NAMALWA (cell line): ENCODE measurements around the gene ELMO1.

Experiments
- DNase-seq: peaks from one replicate; pipeline ENCODE4 v3.0.0-alpha.2; 2015; ENCODE audit warnings: low spot score

ELMO1 gene

DNA sequence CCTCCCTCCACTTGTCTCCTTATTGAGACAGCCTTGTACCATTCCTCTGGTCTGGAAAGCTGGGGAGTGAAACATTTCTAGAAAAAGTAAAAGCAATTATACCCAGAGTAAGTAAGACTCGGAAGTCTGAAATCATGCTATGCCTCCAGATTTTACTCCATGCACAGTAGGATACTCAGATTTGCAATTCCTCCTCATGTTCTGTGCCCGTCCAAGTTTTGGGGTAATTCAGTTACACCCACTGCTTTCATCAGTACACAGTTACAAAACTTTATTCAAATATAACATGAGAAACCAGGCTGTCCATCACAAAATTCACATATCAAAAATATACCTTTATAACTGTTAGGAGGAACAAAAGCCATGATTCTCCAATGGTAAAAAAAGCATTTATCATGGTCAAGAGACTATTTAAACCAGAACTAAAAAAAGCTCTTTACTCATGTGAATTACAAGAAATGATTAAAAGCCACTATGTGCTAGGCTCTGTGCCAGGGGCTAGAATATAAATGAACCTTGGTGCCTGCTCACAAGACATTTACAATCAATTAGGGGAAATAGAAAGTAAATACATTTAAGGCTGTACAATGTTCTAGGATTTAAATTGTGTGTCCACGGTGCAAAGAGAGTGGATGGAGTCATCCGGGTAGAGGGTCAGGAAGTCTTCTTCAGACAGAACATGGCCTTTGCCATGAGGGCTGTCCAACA, 320.2 kb downstream of the ELMO1 start:
- no peak for DNase-seq

DNA sequence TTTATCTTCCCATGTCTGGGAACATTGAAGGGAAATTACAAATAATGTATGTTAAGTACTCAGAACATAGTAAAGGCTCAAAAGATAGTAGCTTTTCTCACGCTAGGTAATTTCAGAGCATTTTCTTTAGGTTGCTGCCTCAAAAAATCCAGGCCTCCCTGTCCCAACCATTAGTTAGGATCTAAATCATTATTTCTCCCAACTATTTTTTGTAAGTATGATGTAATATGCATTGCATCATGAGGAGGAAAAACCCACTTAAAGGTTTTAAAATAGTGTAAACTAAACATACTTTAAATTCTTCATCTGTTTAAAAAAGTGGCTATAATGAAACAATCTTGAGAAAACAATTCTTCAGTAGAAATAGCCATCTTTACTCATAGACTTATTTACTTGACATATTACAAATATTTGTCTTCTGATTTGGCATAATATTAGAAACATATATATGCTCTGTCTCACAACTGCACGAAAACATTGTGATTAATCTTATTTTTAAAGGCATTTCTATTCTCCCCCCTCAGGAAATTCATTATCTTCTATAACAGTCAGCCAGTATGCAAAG, 329.3 kb downstream of the ELMO1 start:
- no peak for DNase-seq

- no peak for DNase-seq
Observed at GRCh38 chr7:37118004-37118403, 330.7 kb downstream of the ELMO1 start.

DNA sequence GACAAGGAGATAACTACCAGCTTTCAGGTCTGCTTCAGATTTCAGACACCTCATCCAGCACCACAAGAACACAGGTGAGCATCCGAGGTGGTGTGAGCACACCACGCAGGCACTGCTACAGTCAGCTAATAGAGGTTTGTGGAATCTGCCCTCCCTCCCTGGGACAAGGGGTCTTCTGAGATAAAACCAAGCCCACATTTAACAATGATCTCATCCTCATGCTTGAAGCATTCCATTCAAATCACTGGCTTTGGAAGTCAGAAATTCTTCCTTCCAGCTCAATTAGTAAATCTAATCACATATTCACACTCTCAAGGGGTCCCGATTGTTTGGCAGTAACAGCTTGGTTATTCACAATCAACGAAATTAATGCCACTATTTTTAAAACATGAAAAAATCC, 331.4 kb downstream of the ELMO1 start:
- no peak for DNase-seq

DNA sequence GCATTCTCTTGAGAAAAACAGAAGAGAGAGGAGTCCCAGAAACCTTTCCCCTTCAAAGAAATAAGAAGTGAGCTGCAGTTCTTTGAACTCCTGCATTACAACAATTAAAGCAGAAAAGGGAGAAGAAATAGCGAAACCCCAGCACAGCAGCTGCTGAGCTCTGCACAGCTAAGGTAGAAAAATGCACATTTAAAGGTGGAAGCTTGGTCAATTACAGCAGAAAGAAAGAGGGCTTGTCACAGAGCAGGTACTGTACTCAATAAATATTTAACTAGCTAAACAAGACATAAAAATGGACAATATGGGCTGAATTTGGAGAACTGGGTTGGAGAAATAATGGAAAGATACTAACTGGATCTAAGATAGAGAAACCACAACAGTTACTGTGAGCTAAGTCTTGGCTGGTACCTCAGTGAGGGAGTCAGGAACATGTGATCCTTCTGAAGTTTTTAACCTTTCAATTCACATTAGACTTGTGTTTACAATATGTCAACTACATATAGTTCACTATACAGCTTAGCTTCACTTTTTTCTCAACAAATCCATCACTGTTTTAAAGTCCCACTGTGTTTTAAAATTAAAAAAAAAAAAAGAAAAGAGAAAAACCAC, 332.5 kb downstream of the ELMO1 start:
- DNase-seq: no peak

DNA sequence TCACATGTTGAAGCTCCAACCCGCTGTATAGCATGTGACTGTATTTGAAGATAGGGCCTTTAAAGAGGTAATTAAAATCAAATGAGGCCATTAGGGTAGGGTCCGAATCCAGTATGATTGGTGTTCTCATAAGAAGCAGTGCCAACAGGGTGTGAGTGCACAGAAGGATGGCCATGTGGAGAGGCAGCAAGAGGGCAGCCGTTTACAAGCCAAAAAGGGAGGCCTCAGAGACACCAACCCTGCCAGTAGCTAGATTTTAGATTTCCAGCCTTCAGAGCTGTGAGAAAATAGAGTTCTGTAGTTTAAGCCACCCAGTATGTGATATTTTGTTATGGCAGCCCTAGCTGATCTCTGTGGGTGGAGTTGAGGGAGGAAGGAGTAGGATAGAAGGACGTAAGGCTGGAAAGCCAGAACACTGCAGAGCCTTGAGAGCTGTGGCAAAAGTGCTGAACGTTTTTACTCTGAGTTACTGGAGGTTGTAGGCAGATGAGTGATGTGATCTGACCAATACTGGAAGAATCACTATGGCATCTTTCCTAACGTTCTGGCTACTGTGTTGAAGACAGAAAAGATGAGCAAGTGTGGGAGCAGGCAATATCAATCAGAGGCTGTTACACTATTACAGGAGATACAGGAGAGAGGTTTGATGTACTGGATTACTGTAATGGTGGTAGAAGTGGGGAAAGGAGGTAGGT, 334.9 kb downstream of the ELMO1 start:
- DNase-seq: no peak

GRCh38 chr7:37112876-37113275, 335.8 kb downstream of the ELMO1 start:
- no peak for DNase-seq

GRCh38 chr7:37112218-37112617, 336.4 kb downstream of the ELMO1 start:
- no peak for DNase-seq

GRCh38 chr7:37111459-37111858, 337.2 kb downstream of the ELMO1 start:
- DNase-seq: no peak

DNA sequence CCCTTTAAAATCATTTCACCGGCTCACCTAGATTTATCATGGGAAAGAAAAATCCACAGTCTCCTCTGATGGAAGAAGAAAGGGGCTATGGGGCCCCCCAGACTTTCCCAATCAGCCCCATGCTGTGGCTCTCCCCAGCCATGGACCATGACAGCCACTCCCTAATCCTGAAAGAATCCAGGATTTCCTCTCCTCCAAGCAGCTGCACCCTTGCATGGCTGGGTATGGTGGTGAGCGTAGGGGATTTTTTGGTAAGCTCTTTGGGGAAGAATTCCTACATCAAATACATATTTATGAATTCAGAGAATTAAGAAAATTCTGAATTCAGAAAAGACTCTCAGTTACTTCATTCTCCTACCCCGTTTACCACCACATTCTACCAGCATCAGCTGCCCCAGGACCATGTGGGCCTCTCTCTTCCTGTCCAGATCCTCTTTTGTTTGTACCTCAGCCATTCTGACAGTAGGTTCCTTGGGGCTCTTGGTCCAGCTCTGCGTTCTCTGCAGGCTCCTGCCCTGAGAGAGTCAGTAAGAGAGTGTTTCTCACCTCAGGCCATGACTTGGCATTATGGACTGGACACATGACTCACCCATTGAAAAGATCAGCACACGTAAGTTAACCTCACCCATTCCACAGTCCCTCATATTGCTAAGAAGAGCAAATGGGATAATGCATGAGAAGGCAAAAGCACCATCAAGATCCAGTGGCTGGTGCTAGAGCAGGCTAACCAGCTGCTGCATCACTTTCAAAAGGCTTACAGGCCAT, 337.8 kb downstream of the ELMO1 start:
- DNase-seq: no peak

- no peak for DNase-seq
Observed at GRCh38 chr7:37109843-37110242, 338.8 kb downstream of the ELMO1 start.

- DNase-seq: no peak
Observed at GRCh38 chr7:37109016-37109683, 339.5 kb downstream of the ELMO1 start.

DNA sequence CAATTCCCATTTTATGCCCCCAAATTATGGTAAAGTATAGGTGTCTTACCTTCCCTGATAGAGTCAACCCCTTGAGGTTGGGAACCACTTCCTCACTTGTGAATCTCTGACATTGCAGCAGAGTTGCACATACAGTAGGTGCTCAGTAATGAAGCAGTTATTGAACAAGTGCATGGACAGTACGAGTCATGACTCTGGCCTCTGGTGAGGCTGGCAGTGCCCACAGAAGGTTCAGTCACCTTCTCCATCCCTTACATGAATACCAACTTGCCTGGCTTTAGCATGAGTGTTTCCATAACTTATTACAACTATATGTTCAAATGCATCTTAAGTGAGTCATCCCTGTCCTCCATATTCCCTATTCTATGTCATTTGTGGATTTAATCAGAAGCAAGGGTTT, 340.0 kb downstream of the ELMO1 start:
- DNase-seq: no peak

DNA sequence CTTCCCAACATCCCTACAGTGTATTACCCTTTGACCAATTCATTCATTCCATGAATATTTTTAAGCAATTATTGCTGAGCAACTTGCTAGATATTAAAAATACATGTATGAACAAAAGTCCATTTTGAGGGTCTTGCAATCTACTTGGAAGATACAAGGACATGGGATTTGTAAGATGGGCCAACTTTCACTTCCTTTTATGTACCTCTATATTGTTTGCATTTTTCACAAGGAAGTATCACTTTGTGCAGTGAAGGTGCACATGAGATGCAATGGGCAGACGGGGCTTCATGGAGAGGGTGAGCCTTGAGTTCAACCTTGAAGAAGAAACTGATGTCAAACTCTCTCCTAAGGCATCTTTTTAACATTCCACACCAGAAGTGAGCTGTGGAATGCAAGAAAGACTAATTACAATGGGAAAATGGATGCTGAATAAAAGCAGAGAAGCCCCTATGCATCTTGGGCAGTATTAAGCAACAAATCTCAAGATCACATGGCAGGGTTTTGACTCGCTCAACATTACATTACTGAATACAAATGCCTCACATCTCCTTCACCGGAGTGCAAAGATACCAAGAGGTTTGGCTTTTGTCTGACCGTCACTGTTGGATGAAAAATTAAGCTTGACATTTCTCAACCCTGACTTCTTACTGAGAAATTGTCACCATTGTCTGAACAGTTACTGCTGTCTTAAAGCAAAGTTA, 341.5 kb downstream of the ELMO1 start:
- DNase-seq: no peak

GRCh38 chr7:37105762-37106161, 342.9 kb downstream of the ELMO1 start:
- DNase-seq: no peak

- DNase-seq: no peak
Observed at GRCh38 chr7:37104822-37105518, 343.7 kb downstream of the ELMO1 start.

DNA sequence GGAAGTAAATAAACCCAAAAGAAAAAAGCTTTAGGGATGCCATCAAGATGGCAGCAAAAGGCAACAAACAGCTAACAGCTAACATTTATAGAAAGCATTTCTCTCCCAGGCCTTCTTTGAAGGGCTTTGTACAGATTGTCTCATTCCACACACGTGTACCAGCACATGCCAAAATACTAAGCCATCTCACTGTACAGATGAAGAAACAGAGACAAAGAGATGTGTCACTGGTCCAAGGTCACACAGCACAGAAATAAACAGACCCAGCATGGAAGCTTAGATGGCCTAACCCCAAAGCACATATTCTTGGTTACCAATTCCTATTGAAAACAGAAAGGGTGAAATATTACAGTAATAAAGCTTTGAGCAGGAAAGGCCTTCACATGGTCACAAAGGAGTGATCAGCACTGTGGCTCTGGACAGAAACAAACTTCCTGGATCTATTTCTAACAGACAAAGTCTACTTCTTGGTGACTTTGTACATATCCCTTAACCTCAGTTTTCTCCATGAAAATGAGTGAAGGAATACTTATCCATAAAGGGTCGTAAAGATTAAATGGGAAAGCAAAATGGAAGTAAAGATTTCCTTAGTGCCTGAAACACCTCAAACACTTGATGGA, 346.0 kb downstream of the ELMO1 start:
- no peak for DNase-seq

DNA sequence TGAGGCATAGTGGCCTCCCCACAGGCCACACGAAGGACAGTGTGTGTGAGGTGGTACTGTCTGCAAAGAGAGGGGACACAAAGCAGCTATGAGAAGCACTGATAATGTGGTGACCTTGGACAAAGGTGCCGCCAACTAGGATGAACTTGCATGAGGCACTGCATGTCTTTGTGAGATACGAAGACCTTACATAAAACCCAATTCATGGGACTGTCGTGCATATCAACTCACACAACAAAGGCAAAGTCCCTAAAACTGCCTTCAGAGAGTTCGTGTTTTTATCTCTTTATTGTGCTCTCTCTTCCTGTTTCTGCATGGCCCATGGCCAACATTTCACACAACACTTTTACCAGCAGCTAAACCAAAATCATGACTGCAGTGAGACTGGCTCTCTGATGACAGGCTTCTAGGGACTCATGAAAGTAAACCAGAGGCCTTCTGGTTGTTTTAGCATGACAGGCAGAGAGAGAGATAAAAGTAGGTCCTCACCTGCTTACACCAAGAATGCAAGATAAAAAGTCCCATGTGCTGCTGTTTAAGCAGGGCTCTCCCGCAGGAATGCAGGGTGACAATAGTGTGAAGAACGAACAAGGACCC, 347.8 kb downstream of the ELMO1 start:
- DNase-seq: no peak

- no peak for DNase-seq
Observed at GRCh38 chr7:37098762-37099161, 349.9 kb downstream of the ELMO1 start.

GRCh38 chr7:37097983-37098382, 350.7 kb downstream of the ELMO1 start:
- DNase-seq: no peak
